A549 treated with RU486 at 1 μM for 4 hours (cell line): Measurements from ENCODE around the gene RHOT2. TPM values are rescaled to one million over a fixed set of nuclear protein-coding genes. Genes with fewer than 3 reads are reported as not detected.

Experiments used
- total RNA-seq: library from RNA; stranded (reverse); fragments of 200-300 nt; extraction: Qiagen RNA extraction; gene quantifications from 5 replicates; pipeline ENCODE4 v1.2.3, GENCODE V29; 2022; ENCODE audit warnings: low read depth

The RHOT2 gene
- total RNA-seq, 1 experiment from 2014 or later, result 96.5 TPM

Other genes with a start within 250 kb of the RHOT2 start
- 16.4 to 22.4 TPM (median 18.8 TPM) in 5 replicates for gene RAB11FIP3, start 242.5 kb upstream of the RHOT2 start, total RNA-seq
- gene CAPN15, start 140.4 kb upstream of the RHOT2 start, total RNA-seq, result 41.1 to 84.0 TPM (median 73.2 TPM) in 5 replicates
- 0.06 to 0.18 TPM (median 0.13 TPM) in 5 replicates for gene PRR35, start 107.7 kb upstream of the RHOT2 start, total RNA-seq
- gene NHLRC4, start 101.1 kb upstream of the RHOT2 start, total RNA-seq, result 0.11 to 0.39 TPM (median 0.21 TPM) in 5 replicates
- gene PIGQ, start 98.2 kb upstream of the RHOT2 start, total RNA-seq, result 25.3 to 44.0 TPM (median 34.0 TPM) in 5 replicates
- gene RAB40C, start 78.1 kb upstream of the RHOT2 start, total RNA-seq, result 10.7 to 19.4 TPM (median 17.7 TPM) in 5 replicates
- 0.10 to 0.23 TPM (median 0.13 TPM) in 5 replicates for gene WFIKKN1, start 37.1 kb upstream of the RHOT2 start, total RNA-seq
- 85.3 to 150 TPM (median 144 TPM) in 5 replicates for gene METTL26, start 31.8 kb upstream of the RHOT2 start, total RNA-seq
- gene MCRIP2, start 26.3 kb upstream of the RHOT2 start, total RNA-seq, result 21.2 to 49.7 TPM (median 47.2 TPM) in 5 replicates
- 16.6 to 34.6 TPM (median 27.1 TPM) in 5 replicates for gene WDR90, start 18.8 kb upstream of the RHOT2 start, total RNA-seq
- gene RHBDL1, start 7.5 kb downstream of the RHOT2 start, total RNA-seq, result 0.67 to 1.7 TPM (median 1.4 TPM) in 5 replicates
- 83.4 to 138 TPM (median 123 TPM) in 5 replicates for gene STUB1, start 12.3 kb downstream of the RHOT2 start, total RNA-seq
- 63.7 to 86.1 TPM (median 79.3 TPM) in 5 replicates for gene JMJD8, start 16.2 kb downstream of the RHOT2 start, total RNA-seq
- gene WDR24, start 22.3 kb downstream of the RHOT2 start, total RNA-seq, result 3.9 to 6.4 TPM (median 5.5 TPM) in 5 replicates
- gene FBXL16, start 37.7 kb downstream of the RHOT2 start, total RNA-seq, result 1.7 to 3.4 TPM (median 2.9 TPM) in 5 replicates
- gene METRN, start 47.0 kb downstream of the RHOT2 start, total RNA-seq, result 63.5 to 222 TPM (median 177 TPM) in 5 replicates
- 33.9 to 70.7 TPM (median 53.2 TPM) in 5 replicates for gene ANTKMT, start 53.0 kb downstream of the RHOT2 start, total RNA-seq
- gene CCDC78, start 58.3 kb downstream of the RHOT2 start, total RNA-seq, result 3.1 to 6.6 TPM (median 5.5 TPM) in 5 replicates
- gene HAGHL, start 59.0 kb downstream of the RHOT2 start, total RNA-seq, result 12.8 to 21.7 TPM (median 16.8 TPM) in 5 replicates
- gene CIAO3, start 72.9 kb downstream of the RHOT2 start, total RNA-seq, result 15.1 to 23.9 TPM (median 21.0 TPM) in 5 replicates
- 1.7 to 3.1 TPM (median 2.4 TPM) in 5 replicates for gene MSLN, start 92.6 kb downstream of the RHOT2 start, total RNA-seq
- gene RPUSD1, start 120.2 kb downstream of the RHOT2 start, total RNA-seq, result 33.4 to 55.9 TPM (median 54.0 TPM) in 5 replicates
- 13.7 to 28.0 TPM (median 26.4 TPM) in 5 replicates for gene CHTF18, start 120.5 kb downstream of the RHOT2 start, total RNA-seq
- not detected in 5 replicates for gene GNG13, start 132.6 kb downstream of the RHOT2 start, total RNA-seq